ENCODE measurements around the gene TMEM273.

DNA sequence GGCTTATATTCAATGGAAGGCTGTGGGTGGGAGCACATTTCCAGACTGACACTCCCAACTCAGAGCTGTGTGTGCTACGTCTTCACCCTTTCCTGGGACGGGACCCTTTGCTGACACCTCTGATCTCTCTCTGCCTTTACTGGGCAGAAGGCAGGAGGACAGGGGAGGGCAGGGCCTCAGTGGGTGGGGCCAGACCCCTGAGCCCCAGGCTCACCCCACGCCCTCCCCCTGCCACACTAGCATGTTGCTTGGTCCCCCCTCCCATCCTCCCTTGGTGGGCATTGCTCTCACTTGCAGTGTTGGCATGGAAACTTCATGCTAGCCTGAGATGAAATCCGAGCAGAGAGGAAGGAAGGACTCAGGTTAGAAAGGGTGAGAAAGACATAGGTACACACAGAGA lies 18.4 kb downstream of the TMEM273 start:
- TF ChIP-seq, protein P1, sequence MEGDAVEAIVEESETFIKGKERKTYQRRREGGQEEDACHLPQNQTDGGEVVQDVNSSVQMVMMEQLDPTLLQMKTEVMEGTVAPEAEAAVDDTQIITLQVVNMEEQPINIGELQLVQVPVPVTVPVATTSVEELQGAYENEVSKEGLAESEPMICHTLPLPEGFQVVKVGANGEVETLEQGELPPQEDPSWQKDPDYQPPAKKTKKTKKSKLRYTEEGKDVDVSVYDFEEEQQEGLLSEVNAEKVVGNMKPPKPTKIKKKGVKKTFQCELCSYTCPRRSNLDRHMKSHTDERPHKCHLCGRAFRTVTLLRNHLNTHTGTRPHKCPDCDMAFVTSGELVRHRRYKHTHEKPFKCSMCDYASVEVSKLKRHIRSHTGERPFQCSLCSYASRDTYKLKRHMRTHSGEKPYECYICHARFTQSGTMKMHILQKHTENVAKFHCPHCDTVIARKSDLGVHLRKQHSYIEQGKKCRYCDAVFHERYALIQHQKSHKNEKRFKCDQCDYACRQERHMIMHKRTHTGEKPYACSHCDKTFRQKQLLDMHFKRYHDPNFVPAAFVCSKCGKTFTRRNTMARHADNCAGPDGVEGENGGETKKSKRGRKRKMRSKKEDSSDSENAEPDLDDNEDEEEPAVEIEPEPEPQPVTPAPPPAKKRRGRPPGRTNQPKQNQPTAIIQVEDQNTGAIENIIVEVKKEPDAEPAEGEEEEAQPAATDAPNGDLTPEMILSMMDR (IDR thresholded peaks at IDR 0.05), result no peak
- TF ChIP-seq POLR2A (IDR thresholded peaks at IDR 0.05), result no peak
